GOT3 (cell line): ENCODE measurements around the gene MED15.
"Not testable (repeated sequence)": the region's sequence is repeated elsewhere in the genome, so short reads cannot be mapped to it uniquely, and the experiment has no call there.

Experiments
- DNase-seq: peaks from one replicate; lab custom pipeline; 2025; ENCODE audit warnings: mixed read lengths; lab: John Stamatoyannopoulos, UW

MED15 gene

DNA sequence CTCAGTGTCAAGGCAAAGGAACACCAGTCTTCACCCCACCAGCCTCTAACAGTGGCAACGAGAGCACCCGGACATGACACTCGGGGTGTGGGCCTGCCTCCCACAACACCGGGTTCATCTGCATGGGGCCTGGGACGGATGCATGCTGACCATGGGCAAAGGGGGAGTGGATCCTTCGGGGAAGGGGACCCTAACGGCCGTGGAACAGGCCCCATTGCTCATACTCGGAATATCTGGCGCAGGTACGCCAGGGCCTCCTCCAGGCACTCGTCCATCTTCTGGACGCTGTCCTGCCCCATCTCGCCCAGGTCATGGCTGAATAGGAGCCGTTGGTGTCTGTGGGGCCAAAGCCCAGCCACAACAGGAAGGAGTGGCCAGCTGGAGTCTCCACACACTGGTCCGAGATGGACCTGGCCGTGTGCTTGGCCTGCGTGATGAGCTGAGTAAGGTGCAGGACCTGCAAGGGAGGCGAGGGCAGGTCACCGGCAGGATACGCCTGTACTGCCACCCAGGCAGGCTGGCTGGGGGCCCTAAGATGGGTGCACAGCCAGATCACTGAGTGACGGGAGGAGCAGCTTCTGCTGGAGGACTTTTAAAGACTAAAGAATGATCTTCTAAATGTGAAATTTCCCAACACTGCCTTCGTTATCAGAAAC, 96.8 kb downstream of the MED15 start:
- DNase-seq: no peak

DNA sequence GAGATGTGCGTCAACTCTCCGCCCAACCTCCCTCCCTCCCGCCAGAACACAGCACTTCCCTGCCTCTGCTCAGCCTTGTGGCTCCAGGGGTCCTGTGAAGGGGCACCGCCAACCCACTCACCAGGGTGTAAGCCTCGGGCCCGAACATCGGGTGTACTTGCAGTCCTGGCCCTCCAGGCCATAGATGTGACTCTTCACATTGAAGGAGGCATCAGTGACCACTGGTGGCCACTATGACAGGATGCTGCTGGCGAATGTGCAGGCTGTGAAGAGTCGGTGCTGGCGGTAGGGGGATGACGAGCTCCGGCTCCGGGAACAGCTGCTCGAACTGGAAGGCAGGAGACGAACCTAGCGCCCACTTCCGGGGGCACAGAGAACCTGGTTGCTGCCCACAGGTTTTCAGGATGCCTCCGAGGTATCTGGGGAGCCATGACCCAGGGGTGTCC, 97.4 kb downstream of the MED15 start:
- no peak for DNase-seq

- no peak for DNase-seq
Observed at GRCh38 chr22:20605328-20605727, 97.9 kb downstream of the MED15 start.

- no peak for DNase-seq
Observed at GRCh38 chr22:20606041-20606783, 98.8 kb downstream of the MED15 start.

GRCh38 chr22:20606784-20607128, 99.3 kb downstream of the MED15 start:
- DNase-seq: no peak

DNA sequence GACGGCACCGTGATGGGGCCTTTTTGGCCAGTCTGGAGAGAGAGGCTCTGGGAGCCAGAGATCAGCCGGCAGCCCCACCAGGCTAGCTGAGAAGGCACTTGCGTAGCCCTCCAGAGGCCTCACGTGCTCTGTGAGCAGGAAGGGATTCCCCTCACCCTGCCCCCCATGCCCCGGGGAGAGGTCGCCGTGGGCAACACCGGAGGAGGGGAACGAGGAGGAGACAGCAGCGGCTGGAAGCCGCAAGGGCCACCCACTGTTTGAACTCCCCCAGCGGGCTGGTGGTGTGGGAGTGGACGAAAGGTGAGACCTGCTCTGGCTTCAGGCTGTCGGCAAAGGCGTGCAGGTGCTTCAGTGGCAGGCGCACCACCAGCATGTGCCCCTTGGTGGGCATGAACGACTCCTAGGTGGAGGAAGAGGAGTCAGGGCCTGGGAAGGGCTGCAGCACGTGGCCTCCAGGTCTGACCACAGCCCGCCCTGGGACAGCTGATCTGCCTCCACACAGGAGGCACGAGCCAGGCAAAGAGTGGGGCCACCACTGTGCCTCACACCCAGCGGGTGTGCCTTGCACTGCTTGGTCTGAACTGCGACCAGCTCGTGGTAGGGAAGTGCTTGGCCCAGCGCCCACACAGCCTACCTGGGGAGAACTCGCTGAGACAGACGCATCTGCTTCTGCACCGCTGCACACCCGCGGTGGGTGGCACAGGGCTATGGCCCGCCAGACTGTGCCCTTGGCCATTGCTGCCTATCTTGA, 99.9 kb downstream of the MED15 start:
- no peak for DNase-seq

- no peak for DNase-seq
Observed at GRCh38 chr22:20610243-20610686, 102.9 kb downstream of the MED15 start.

- no peak for DNase-seq
Observed at GRCh38 chr22:20610757-20611156, 103.3 kb downstream of the MED15 start.

- no peak for DNase-seq
Observed at GRCh38 chr22:20611418-20611817, 104.0 kb downstream of the MED15 start.

- DNase-seq: no peak
Observed at GRCh38 chr22:20613301-20613700, 105.9 kb downstream of the MED15 start.

DNA sequence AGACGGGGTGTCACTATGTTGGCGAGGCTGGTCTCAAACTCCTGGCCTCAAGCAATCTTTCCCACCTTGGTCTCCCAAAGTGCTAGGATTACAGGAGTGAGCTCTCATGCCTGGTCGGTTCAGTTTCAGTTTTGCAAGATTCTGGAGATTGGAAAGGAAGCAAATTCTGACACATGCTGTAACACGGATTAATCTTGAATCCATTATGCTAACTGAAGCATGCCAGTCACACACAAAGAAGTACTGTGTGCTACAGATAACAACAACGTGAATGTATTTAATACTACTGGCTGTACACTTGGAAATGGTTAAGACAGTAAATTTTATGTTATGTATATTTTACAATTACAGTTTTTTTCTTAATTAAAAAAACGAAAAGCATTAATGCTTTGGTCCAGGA, 107.6 kb downstream of the MED15 start:
- DNase-seq: no peak

DNA sequence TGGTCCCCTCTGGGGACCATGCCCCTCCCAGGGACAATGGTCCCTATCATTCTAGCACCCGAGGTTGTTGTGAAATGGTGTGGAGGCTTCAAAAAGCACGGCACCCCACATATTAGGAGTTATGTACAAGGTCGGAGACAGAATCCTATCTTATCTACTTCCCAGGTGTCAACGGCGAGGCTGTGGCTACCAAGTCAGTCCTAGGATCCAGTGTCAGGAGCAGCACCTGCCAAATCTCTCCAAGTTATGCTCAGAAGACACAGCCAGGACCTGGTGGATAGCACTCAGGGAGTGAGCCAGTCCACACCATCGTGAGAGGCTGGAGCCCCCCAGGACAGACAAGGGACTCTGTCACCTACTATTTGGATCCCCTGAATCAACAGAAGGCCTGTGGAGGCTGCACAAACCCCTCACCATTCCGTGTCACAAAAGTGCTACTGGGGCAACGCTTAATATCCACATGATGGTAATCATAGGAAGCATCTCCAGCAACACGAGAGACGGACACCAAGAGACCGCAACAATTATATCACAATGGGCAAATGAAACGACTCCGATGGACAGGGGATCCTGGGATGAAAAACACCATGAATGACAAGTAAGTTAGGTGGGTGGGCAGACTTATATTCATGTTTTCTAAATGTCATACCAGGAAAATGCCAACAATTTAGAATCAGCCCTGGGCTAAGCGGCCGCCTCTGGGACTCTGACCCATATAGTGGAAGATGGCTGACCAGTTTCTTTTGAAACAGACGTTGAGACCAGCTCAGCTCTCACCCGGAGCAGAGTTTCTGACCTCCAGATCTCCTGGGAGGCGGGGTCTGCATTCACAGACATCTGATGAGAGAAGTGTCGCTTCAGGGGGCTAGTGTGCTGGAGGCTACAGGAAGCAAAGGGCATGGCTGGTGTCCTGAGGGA, 108.4 kb downstream of the MED15 start:
- no peak for DNase-seq

DNA sequence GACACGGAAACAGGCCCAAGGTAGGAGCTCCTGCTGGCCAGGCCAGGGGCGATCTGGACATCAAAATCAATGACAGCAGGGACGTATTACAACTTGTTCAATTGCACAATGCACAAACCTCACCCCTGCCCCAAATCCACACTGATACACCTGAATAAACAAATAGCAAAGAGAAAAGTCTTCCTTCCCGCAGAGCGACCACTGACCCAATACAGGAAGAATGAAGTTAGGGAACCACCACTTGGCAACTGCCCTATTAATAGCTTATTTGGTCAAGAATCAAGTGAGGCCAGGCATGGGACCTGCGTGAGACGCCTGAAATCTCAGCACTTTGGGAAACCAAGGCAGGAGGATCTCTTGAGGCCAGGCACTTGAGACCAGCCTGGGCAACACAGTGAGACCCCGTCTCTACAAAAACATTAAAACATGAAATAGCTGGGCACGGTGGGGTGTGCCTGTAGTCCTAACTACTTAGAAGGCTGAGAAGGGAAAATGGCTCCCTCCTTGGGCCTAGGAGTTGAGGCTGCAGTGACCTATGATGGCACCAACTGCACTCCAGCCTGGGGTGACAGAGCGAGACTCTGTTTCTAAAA, 109.1 kb downstream of the MED15 start:
- no peak for DNase-seq

- no peak for DNase-seq
Observed at GRCh38 chr22:20618488-20618887, 111.1 kb downstream of the MED15 start.

DNA sequence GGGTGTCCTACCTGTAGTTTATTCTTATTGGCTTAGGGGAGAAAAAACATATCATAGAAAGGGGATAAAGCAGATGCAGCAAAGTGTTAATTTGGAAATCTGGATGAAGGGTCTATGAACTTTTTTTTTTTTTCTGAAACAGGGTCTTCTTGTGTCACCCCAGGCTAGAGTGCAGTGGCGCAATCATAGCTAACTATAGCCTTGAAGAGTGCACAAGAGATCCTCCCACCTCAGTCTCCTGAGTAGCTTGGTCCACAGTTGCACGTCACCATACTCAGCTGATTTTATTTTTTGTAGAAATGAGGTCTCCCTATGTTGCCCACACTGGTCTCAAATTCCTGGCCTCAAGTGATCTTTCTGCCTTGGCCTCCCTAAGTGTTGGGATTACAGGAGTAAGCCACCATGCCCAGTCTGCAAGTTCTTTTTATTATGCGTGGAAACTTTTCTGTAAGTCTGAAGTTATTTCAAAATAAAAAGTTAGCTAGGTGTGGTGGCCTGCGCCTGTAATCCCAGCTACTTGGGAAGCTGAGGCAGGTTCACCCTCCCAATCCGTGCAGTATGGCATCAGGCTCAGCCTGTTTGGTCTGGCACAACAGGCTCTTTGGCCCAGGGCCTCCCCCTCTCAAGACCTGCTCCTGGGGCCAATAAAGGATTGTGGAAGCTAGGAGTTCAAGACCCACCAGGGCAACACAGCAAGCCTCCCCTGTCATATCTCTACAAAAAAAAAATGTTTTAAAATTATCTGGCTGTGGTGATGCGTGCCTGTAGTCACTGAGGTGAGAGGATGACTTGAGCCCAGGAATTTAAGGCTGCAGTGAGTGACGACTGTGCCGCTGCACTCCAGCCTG, 111.9 kb downstream of the MED15 start:
- no peak for DNase-seq

DNA sequence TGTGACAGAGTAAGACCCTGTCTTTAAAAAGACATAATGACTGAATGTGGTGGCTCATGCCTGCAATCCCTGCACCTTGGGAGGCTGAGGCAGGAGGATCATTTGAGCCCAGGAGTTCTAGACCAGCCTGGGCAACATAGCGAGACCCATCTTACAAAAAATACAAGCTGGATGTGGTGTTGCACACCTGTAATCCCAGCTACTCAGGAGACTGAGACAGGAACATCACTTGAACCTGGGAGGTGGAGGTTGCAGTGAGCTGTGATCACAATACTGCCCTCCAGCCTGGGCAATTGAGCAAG, 112.4 kb downstream of the MED15 start:
- DNase-seq: not testable (repeated sequence)

DNA sequence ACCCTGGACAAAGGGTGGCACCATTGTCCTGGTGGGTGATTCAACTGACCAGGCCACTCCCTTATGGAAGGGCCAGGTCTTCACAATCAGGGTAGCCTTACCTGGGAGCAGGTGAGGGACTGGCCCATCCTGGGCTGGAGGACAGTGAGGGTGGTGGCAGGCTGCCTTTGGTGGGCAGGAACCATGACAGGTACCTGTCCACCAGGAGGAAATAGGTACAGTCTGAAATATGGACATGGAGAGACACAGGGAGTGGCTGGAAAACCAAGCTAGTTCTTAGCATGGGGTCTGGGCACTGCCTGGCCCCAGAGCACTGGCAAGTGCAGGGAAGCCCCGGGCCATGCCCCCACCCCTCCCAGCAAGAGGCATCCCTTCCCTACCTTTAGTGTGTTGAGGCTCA, 113.8 kb downstream of the MED15 start:
- no peak for DNase-seq

GRCh38 chr22:20622650-20623339, 115.4 kb downstream of the MED15 start:
- no peak for DNase-seq

DNA sequence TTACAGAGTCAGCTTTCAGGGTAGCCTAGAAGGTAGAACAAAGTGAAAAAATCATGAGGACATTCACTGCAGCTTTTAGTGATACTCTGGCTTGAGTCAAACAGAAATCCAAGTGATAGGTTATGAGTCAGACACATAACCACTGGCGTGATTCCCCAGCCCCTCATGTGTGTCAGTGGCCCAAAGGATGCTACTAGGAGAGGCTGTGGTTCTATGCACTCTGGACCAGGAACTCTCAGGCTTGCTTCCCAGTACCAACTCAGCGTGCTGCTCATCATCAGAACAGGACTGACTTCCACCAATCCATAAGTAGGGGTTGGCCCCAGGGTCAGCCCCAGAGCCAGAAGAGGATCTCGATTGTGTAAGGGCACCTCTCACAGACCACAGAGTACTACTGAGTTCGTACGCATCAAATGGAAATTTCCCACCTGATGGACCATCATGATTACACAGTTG, 116.8 kb downstream of the MED15 start:
- no peak for DNase-seq

GRCh38 chr22:20625270-20625669, 117.9 kb downstream of the MED15 start:
- no peak for DNase-seq
